ENCODE measurements around the gene SPPL2A. TPM values are rescaled to one million over a fixed set of nuclear protein-coding genes. Genes with fewer than 3 reads are reported as not detected.

SPPL2A gene
- total RNA-seq, 4 donors from 2014 or later: 63.8 to 128 (median 100) TPM

DNA sequence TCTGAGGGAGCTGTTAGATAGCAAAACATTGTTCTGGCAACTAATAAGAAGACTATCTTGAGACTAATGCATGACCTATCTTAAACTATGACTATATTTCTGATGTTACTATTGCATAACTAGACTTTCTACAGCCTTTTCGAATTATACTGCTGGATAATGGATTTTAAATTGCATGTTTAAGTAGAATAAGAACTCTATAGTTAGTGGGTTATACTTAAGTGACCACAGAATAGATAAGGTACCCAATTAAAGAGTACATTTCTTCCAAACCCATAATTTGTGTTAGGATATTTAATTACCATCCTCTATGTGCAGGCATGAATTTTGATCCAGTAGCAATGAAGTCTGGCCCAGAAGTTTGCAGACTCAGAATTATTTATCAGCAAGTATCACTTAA lies 44.6 kb upstream of the SPPL2A start:
- no peak for DNase-seq
- Histone ChIP-seq H3K4me1 (peaks cover 0 to 11% (median 0%) of the 10 kb centered on the region in 3 donors), H3K9me3 (no peaks in the 10 kb centered on the region), H3K4me3 (no peak overlapping the region), H3K36me3 (no peaks in the 10 kb centered on the region), H3K27me3 (no peaks in the 10 kb centered on the region), H3K27ac (no peak overlapping the region)
- TF ChIP-seq POLR2A (IDR thresholded peaks at IDR 0.05): no peak
- intact Hi-C loops (cut with DNase I): no loop called here
- 79% methylated on average over 1 of the region's 1 CpG for WGBS, 2 donors

DNA sequence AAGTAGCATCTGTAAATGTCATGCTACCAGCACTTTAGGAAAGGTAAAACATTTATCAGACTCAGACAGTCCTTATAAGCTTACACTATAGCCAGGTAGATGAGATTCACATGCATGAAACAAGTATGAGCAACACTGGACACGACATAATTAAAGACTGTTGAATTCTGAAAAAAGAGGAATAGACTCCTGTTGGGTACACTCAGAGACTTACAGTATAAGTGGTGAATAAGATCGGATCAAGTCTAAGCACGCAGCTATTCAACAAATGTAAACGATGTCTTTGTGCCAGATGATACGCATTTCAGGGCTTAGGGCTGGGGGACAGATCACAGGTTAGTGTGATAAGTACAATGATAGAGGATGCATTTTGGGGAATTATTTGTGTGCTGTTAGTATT lies 43.2 kb upstream of the SPPL2A start:
- 37 to 48% methylated on average over 5 of the region's 5 CpGs for WGBS, 2 donors
- TF ChIP-seq POLR2A (IDR thresholded peaks at IDR 0.05): no peak
- no peaks in the 10 kb centered on the region for H3K36me3 ChIP-seq

DNA sequence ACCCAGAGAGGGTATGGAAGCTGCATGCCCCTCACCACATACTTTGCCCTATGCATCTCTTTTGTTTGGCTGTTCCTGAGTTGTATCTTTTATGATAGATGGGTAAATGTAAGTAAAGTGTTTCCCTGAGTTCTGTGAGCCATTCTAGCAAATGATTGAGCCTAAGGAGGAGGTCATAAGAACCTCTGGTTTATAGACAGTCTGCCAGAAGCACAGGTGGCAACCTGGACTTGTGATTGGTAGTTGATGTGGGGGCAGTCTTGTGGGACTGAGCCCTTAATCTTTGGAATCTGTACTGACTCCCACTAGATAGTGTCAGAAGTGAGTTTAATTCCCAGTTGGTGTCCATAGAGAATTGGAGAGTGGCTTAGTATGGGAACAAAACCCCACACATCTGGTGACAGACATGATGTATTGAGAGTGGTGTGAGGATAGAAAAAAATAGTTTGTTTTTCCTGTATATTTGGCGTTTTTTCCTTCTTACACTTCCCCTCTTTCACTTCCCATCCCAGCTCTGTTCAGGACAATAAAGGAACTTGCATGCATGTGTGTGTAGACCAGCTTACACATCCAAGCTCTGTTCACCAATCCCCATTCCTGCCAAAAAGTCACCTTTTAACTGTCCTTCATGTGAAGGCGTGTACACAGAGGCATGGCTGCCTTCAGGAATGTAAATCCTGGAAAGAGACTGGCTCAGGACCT lies 38.1 kb upstream of the SPPL2A start:
- 44 to 64% methylated on average over 1 to 2 of the region's 2 CpGs for WGBS, 2 donors
- no peak for DNase-seq
- intact Hi-C loops (cut with DNase I): no loop called here
- Histone ChIP-seq H3K27ac (no peak overlapping the region), H3K36me3 (no peaks in the 10 kb centered on the region), H3K9me3 (no peaks in the 10 kb centered on the region), H3K27me3 (no peaks in the 10 kb centered on the region), H3K4me3 (no peak overlapping the region), H3K4me1 (peaks cover 0 to 11% (median 0%) of the 10 kb centered on the region in 3 donors)
- TF ChIP-seq, protein P1, sequence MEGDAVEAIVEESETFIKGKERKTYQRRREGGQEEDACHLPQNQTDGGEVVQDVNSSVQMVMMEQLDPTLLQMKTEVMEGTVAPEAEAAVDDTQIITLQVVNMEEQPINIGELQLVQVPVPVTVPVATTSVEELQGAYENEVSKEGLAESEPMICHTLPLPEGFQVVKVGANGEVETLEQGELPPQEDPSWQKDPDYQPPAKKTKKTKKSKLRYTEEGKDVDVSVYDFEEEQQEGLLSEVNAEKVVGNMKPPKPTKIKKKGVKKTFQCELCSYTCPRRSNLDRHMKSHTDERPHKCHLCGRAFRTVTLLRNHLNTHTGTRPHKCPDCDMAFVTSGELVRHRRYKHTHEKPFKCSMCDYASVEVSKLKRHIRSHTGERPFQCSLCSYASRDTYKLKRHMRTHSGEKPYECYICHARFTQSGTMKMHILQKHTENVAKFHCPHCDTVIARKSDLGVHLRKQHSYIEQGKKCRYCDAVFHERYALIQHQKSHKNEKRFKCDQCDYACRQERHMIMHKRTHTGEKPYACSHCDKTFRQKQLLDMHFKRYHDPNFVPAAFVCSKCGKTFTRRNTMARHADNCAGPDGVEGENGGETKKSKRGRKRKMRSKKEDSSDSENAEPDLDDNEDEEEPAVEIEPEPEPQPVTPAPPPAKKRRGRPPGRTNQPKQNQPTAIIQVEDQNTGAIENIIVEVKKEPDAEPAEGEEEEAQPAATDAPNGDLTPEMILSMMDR (IDR thresholded peaks at IDR 0.05): no peak
- TF ChIP-seq POLR2A (IDR thresholded peaks at IDR 0.05): no peak

More for the DNA sequence above, 43.2 kb upstream of the SPPL2A start:
- Histone ChIP-seq H3K4me1 (peaks cover 0 to 11% (median 0%) of the 10 kb centered on the region in 3 donors), H3K27me3 (no peaks in the 10 kb centered on the region), H3K27ac (no peak overlapping the region), H3K4me3 (no peak overlapping the region), H3K9me3 (no peaks in the 10 kb centered on the region)
- intact Hi-C loops (cut with DNase I): no loop called here
- DNase-seq: no peak

DNA sequence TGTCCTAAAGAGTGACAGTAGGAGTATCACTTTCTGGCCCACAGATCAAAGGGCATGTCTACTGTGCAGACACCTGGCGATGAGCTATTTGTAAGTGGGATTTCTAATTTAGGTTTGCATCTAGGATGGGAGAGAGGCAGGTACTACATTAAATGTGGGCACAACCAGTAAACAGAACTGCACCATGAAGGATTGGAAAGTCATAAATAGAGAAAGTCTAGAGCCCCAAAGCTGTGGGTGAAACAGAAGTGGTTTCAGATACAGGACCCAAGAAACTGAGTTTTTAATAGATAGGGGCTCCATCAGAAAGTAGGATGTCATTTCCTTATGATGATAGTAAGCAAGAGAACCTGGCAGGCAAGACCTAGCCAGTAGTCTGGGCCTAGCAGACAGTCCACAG lies 35.2 kb upstream of the SPPL2A start:
- intact Hi-C loops (cut with DNase I): no loop called here
- Histone ChIP-seq H3K36me3 (no peaks in the 10 kb centered on the region), H3K27ac (no peak overlapping the region), H3K4me1 (peaks cover 0 to 22% (median 0%) of the 10 kb centered on the region in 3 donors), H3K27me3 (no peaks in the 10 kb centered on the region), H3K9me3 (no peaks in the 10 kb centered on the region), H3K4me3 (no peak overlapping the region)
- TF ChIP-seq, protein P1 (IDR thresholded peaks at IDR 0.05): no peak
- TF ChIP-seq POLR2A (IDR thresholded peaks at IDR 0.05): no peak
- DNase-seq: no peak
- 75 to 100% methylated on average over 1 of the region's 1 CpG for WGBS, 2 donors

DNA sequence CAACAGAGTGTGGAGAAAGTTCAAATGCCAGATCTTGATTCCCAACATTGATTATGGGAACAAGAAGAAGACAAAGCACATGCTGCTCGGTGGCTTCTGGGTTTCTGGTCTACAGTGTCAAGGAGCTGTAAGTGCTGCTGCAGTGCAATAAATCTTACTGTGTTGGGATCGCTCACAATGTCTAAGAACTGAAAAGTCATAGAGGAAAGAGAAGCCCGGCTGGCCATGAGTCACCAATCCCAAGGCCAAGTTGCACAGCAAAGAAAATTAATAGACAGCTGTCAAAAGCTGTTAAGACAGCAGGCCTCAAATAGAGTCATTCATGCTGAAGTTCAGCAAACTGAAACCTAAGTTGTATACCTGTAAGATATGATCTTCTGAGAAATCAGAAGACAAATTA lies 33.2 kb upstream of the SPPL2A start:
- H3K36me3 ChIP-seq: no peaks in the 10 kb centered on the region
- peaks cover 0 to 22% (median 0%) of the 10 kb centered on the region in 3 donors for H3K4me1 ChIP-seq
- H3K27me3 ChIP-seq: no peaks in the 10 kb centered on the region
- no peak overlapping the region for H3K4me3 ChIP-seq
- 5 to 43% methylated on average over 3 of the region's 3 CpGs for WGBS, 2 donors
- H3K9me3 ChIP-seq: no peaks in the 10 kb centered on the region
- intact Hi-C loops (cut with DNase I): no loop called here
- TF ChIP-seq, protein P1 (IDR thresholded peaks at IDR 0.05): no peak
- TF ChIP-seq POLR2A (IDR thresholded peaks at IDR 0.05): no peak
- peak overlapping the region in 3 of 4 donors; percentile 19 to 79 (median 62) for H3K27ac ChIP-seq
- DNase-seq: no peak

DNA sequence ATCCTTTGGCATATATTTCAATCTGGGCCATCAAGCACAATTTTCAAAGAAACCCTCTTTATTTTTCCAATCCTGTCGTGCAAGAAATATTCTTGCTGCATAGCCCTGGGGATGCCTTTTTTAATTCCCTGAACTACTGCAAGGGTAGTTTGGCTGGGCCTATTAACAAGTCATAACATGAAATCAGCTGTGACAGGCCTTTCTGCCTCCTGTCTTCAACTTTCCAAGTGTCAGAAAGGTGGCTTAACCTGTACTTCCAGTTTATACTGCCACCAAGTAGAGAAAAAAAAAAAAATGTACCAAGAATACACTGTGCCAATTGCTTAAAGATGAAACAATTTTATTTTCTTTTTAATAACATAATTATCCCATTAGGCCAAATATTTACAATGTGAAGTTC lies 32.4 kb upstream of the SPPL2A start:
- no peak for DNase-seq
- H3K27ac ChIP-seq: peak overlapping the region in 2 of 4 donors; percentile 62 to 79

More for the DNA sequence above, 32.4 kb upstream of the SPPL2A start:
- intact Hi-C loops (cut with DNase I): no loop called here
- TF ChIP-seq POLR2A (IDR thresholded peaks at IDR 0.05): no peak
- TF ChIP-seq, protein P1 (IDR thresholded peaks at IDR 0.05): peak in 2 of 6 experiments; percentile 13 to 21
- Histone ChIP-seq H3K4me1 (peaks cover 0 to 22% (median 0%) of the 10 kb centered on the region in 3 donors), H3K36me3 (no peaks in the 10 kb centered on the region), H3K4me3 (no peak overlapping the region), H3K27me3 (no peaks in the 10 kb centered on the region), H3K9me3 (no peaks in the 10 kb centered on the region)
- WGBS, 2 donors: 40 to 62% methylated on average over 1 of the region's 1 CpG
